HepG2 (cell line): ENCODE measurements around the gene PRPF38A. TPM values are rescaled to one million over a fixed set of nuclear protein-coding genes. Genes with fewer than 3 reads are reported as not detected.

Source experiments
- ATF1 ChIP-seq: IDR thresholded peaks from 2 replicates; pipeline ENCODE4 v1.6.1; 2016; ENCODE audit warnings: mild to moderate bottlenecking, control low read depth
- CREM ChIP-seq, 2 experiments: sonication (generic) in 1 of 2; formaldehyde crosslinking in 1 of 2; IDR thresholded peaks; 2 replicates each; pipeline versions ENCODE4 v1.4.0 to v1.6.1; 2016 to 2020; ENCODE audit warnings: antibody characterized with exemption in 1 of 2, mild to moderate bottlenecking in 1 of 2, missing genetic modification reagents in 1 of 2
- ELK4 ChIP-seq: sonication (generic); formaldehyde crosslinking; IDR thresholded peaks from 2 replicates; pipeline ENCODE4 v1.9.0; 2021; ENCODE audit warnings: missing genetic modification reagents, borderline replicate concordance
- MXI1 ChIP-seq: IDR thresholded peaks from 3 replicates; pipeline ENCODE4 v1.6.1; 2012; ENCODE audit warnings: low read depth, low read length, inconsistent platforms, borderline replicate concordance
- NKX3-1 ChIP-seq: sonication (generic); formaldehyde crosslinking; IDR thresholded peaks from 2 replicates; pipeline ENCODE4 v1.5.0; 2020; ENCODE audit warnings: missing genetic modification reagents
- PRDM15 ChIP-seq: sonication (generic); formaldehyde crosslinking; IDR thresholded peaks from 2 replicates; pipeline ENCODE4 v1.4.0; 2020; ENCODE audit warnings: missing genetic modification reagents
- THAP7 ChIP-seq: sonication (generic); formaldehyde crosslinking; IDR thresholded peaks from 2 replicates; pipeline ENCODE4 v1.8.1; 2023; ENCODE audit warnings: mild to moderate bottlenecking, missing genetic modification reagents
- ZBTB4 ChIP-seq: sonication (generic); formaldehyde crosslinking; IDR thresholded peaks from 2 replicates; pipeline ENCODE4 v1.4.0; 2020; ENCODE audit warnings: missing genetic modification reagents, mild to moderate bottlenecking, borderline replicate concordance
- ZBTB44 ChIP-seq: sonication (generic); formaldehyde crosslinking; IDR thresholded peaks from 2 replicates; pipeline ENCODE4 v1.4.0; 2020; ENCODE audit warnings: missing genetic modification reagents
- ZNF280D ChIP-seq: sonication (generic); formaldehyde crosslinking; IDR thresholded peaks from 2 replicates; pipeline ENCODE4 v1.5.1; 2020; ENCODE audit warnings: mild to moderate bottlenecking, missing genetic modification reagents
- ZNF496 ChIP-seq: sonication (generic); formaldehyde crosslinking; IDR thresholded peaks from 2 replicates; pipeline ENCODE4 v1.8.1; 2023; ENCODE audit warnings: mild to moderate bottlenecking, moderate library complexity, missing genetic modification reagents; ENCODE audit not compliant: insufficient replicate concordance
- ZNF607 ChIP-seq: sonication (generic); formaldehyde crosslinking; IDR thresholded peaks from 2 replicates; pipeline ENCODE4 v1.5.1; 2020; ENCODE audit warnings: missing genetic modification reagents, mild to moderate bottlenecking, borderline replicate concordance
- polyA plus RNA-seq, 8 experiments: library from polyadenylated mRNA; depleted of rRNA in 3 of 8; stranded (reverse) in 7 of 8; unstranded in 1 of 8; fragments of >200 nt; fragmentation: Illumina TruSeq in 4 of 8; extraction: Trizol in 4 of 8; gene quantifications; 2 replicates each; pipeline versions ENCODE4 v1.2.1 to v1.2.3, GENCODE V29; 2011 to 2016; ENCODE audit warnings: low read depth in 4 of 8, missing spikeins in 1 of 8, mixed read lengths in 1 of 8; ENCODE audit not compliant: insufficient read depth in 1 of 8
- total RNA-seq, 5 experiments: library from RNA; depleted of rRNA; stranded (reverse); fragments of >200 nt; fragmentation: Illumina TruSeq; extraction: Trizol; gene quantifications; 2 replicates each; pipeline ENCODE4 v1.2.3, GENCODE V29; 2016; ENCODE audit warnings: low read depth in 1 of 5

The PRPF38A gene
- total and polyA plus RNA-seq, 2 of the 13 experiments (the other 11 are each of a cell fraction or from before 2014, with no cell fraction given) = 18.3 to 45.5 TPM

- TF ChIP-seq ZNF607 (CRISPR knock-in tag) (peak; percentile 52; the same call in 1 of the 2 replicates), ZNF496 (CRISPR knock-in tag) (no peak), ZBTB4 (CRISPR knock-in tag) (no peak), CREM (IDR thresholded peaks at IDR 0.05) (peak; percentile 97), CREM (CRISPR knock-in tag; IDR thresholded peaks at IDR 0.05) (peak; percentile 81; the same call in 1 of the 2 replicates), ZNF280D (CRISPR knock-in tag) (no peak), ZBTB44 (CRISPR knock-in tag) (no peak), THAP7 (CRISPR knock-in tag) (no peak; the same call in 1 of the 2 replicates), ELK4 (no peak), ATF1 (peak; percentile 97), NKX3-1 (CRISPR knock-in tag) (0 out of 2 replicates have a peak, but pooled peaks have one; percentile 37), PRDM15 (CRISPR knock-in tag) (no peak), MXI1 (peak; percentile 82; the same call in 2 of the 3 replicates)
Observed at GRCh38 chr1:52404116-52404974, at the start of gene PRPF38A, which contains the start of gene ORC1 (continued).
